OCI-LY7 (cell line): ENCODE results near the gene ZNF738. TPM values are rescaled to one million over a fixed set of nuclear protein-coding genes. Genes with fewer than 3 reads are reported as not detected.
A peak's percentile ranks its signal among the peaks of the same experiment; 100 is the strongest.
"Not testable (repeated sequence)": the region's sequence is repeated elsewhere in the genome, so short reads cannot be mapped to it uniquely, and the experiment has no call there.

Source experiments
- BruUV-seq: library from RNA; stranded (reverse); fragments of 400-500 nt; replicated peaks from 2 replicates; lab custom pipeline; 2021; lab: Mats Ljungman, UMichigan
- CTCF ChIA-PET: fragments of 300-600 bp; sonication (Branson Sonifier 250); formaldehyde crosslinking; loops from one replicate; lab custom pipeline; 2022; ENCODE audit warnings: antibody characterized with exemption; ENCODE audit not compliant: unreplicated experiment; lab: Charles Lee
- POLR2A ChIA-PET: fragments of 300-600 bp; sonication (Branson Sonifier 250); formaldehyde crosslinking; loops from one replicate; lab custom pipeline; 2022; ENCODE audit warnings: antibody characterized with exemption; lab: Charles Lee
- DNase-seq: peaks from one replicate; pipeline ENCODE4 v3.0.0-alpha.2; 2015; ENCODE audit warnings: low spot score
- H2AFZ ChIP-seq: fragments of 200-600 bp; sonication (generic), shearing (Covaris generic); 2 replicates; pipeline ENCODE4 v1.6.1; 2014; ENCODE audit warnings: mild to moderate bottlenecking, antibody characterized with exemption, low read length, moderate library complexity
- H3K27ac ChIP-seq: fragments of 200-600 bp; sonication (generic); 2 replicates; pipeline ENCODE4 v1.5.1; 2014; ENCODE audit warnings: mixed run types, low read depth, mild to moderate bottlenecking, moderate library complexity, low read length, inconsistent platforms; ENCODE audit not compliant: poor library complexity, severe bottlenecking
- H3K36me3 ChIP-seq: fragments of 200-600 bp; sonication (generic); 2 replicates; pipeline ENCODE4 v1.6.1; 2014; ENCODE audit warnings: mild to moderate bottlenecking, antibody characterized with exemption, low read length, moderate library complexity, mixed read lengths; ENCODE audit not compliant: insufficient read depth
- H3K4me1 ChIP-seq: fragments of 200-600 bp; sonication (generic); 2 replicates; pipeline ENCODE4 v1.5.1; 2014; ENCODE audit warnings: mild to moderate bottlenecking, low read length; ENCODE audit not compliant: insufficient read depth, poor library complexity, severe bottlenecking
- H3K4me2 ChIP-seq: fragments of 200-600 bp; sonication (generic); 2 replicates; pipeline ENCODE4 v1.6.1; 2014; ENCODE audit warnings: mild to moderate bottlenecking, low read length
- H3K4me3 ChIP-seq: fragments of 200-600 bp; sonication (generic); 2 replicates; pipeline ENCODE4 v1.5.1; 2014; ENCODE audit warnings: mild to moderate bottlenecking, low read depth, low read length; ENCODE audit not compliant: poor library complexity, severe bottlenecking
- H3K79me2 ChIP-seq: fragments of 200-600 bp; sonication (generic); 2 replicates; pipeline ENCODE4 v1.6.1; 2016; ENCODE audit warnings: low read depth, mild to moderate bottlenecking, low read length, moderate library complexity, mixed read lengths; ENCODE audit not compliant: insufficient read depth
- H3K9me2 ChIP-seq: fragments of 200-600 bp; sonication (generic); 2 replicates; pipeline ENCODE4 v1.6.1; 2016; ENCODE audit warnings: mild to moderate bottlenecking, low read length, mixed read lengths; ENCODE audit not compliant: insufficient read depth
- H3K9me3 ChIP-seq: fragments of 200-600 bp; sonication (generic); 2 replicates; pipeline ENCODE4 v1.6.1; 2014; ENCODE audit warnings: mild to moderate bottlenecking, mixed run types, low read length, mixed read lengths
- H4K20me1 ChIP-seq: fragments of 200-600 bp; sonication (generic); 2 replicates; pipeline ENCODE4 v1.6.1; 2014; ENCODE audit warnings: mild to moderate bottlenecking, antibody characterized with exemption, low read length, moderate library complexity, mixed read lengths; ENCODE audit not compliant: insufficient read depth
- CTCF ChIP-seq: fragments of 200-600 bp; sonication (generic); conservative IDR thresholded peaks from 2 replicates; pipeline ENCODE4 v1.5.1; 2014; ENCODE audit warnings: mild to moderate bottlenecking, antibody characterized with exemption, low read length, moderate library complexity, mixed read lengths
- EZH2phosphoT487 ChIP-seq: fragments of 200-600 bp; sonication (generic); IDR thresholded peaks from 2 replicates; pipeline ENCODE4 v1.6.1; 2018; ENCODE audit warnings: low read depth, borderline replicate concordance, mild to moderate bottlenecking, mixed run types, antibody characterized with exemption, low read length, moderate library complexity, mixed read lengths
- intact Hi-C: fragments of 100-400 bp; cut with micrococcal nuclease; formaldehyde crosslinking; loops from one replicate; pipeline ENCODE4 v1.10.0; 2022; ENCODE audit not compliant: unreplicated experiment
- total RNA-seq, 2 experiments: library from RNA; depleted of rRNA in 1 of 2; stranded (reverse); fragments of >200 nt in 1 of 2; shearing (Covaris generic) in 1 of 2; gene quantifications; 2 replicates each; pipeline ENCODE4 v1.2.3, GENCODE V29; 2014 to 2022

The ZNF738 gene
- total RNA-seq, 2 experiments from 2014 or later: 47.9 to 57.0 TPM

GRCh38 chr19:21335721-21336120, 23.1 kb upstream of the ZNF738 start:
- Histone ChIP-seq H2AFZ (no peak overlapping the region), H3K27ac (no peak overlapping the region), H3K79me2 (no peaks in the 10 kb centered on the region), H4K20me1 (no peaks in the 10 kb centered on the region), H3K4me3 (no peak overlapping the region), H3K4me2 (no peak overlapping the region), H3K36me3 (no peaks in the 10 kb centered on the region), H3K4me1 (no peaks in the 10 kb centered on the region), H3K9me2 (no peaks in the 10 kb centered on the region), H3K9me3 (peaks cover 47% of the 10 kb centered on the region)
- no peak for TF ChIP-seq EZH2phosphoT487
- TF ChIP-seq CTCF: no peak
- intact Hi-C loops: no loop called here
- CTCF ChIA-PET: no interaction called here
- BruUV-seq: no TSS peak
- peak; percentile 17 for DNase-seq
- POLR2A ChIA-PET: no interaction called here

GRCh38 chr19:21344841-21345240, 14.0 kb upstream of the ZNF738 start:
- H3K4me2 ChIP-seq, POLR2A ChIA-PET, H3K36me3 ChIP-seq, intact Hi-C loops, H3K4me3 ChIP-seq, H3K9me2 ChIP-seq, DNase-seq, H3K27ac ChIP-seq, H2AFZ ChIP-seq, H3K79me2 ChIP-seq, BruUV-seq, H3K4me1 ChIP-seq, H4K20me1 ChIP-seq, CTCF ChIA-PET, H3K9me3 ChIP-seq: not testable (repeated sequence)

GRCh38 chr19:21352830-21353229, 6.0 kb upstream of the ZNF738 start:
- intact Hi-C loops: no loop called here
- ChIA-PET CTCF (no interaction called here), POLR2A (no interaction called here)
- no peak overlapping the region for H3K4me3 ChIP-seq
- TF ChIP-seq EZH2phosphoT487 (no peak), CTCF (no peak)
- no peaks in the 10 kb centered on the region for H3K79me2 ChIP-seq
- no peak overlapping the region for H2AFZ ChIP-seq
- no peak overlapping the region for H3K4me2 ChIP-seq
- no peak for DNase-seq
- H3K27ac ChIP-seq: no peak overlapping the region
- H3K4me1 ChIP-seq: no peaks in the 10 kb centered on the region
- H3K9me2 ChIP-seq: no peaks in the 10 kb centered on the region
- H4K20me1 ChIP-seq: no peaks in the 10 kb centered on the region
- no peaks in the 10 kb centered on the region for H3K36me3 ChIP-seq
- H3K9me3 ChIP-seq: 0 out of 2 replicates have a peak, but pooled peaks cover 6% of the 10 kb centered on the region
- no TSS peak for BruUV-seq
